WTC11 (cell line): ENCODE measurements around the gene PLIN5. TPM values are rescaled to one million over a fixed set of nuclear protein-coding genes. Genes with fewer than 3 reads are reported as not detected.

ENCODE experiments used
- ATAC-seq: fragments of 200-7000 bp; cut with Tn5 transposase; 2 replicates; pipeline ENCODE4 v1.10.0; 2021; ENCODE audit warnings: mild to moderate bottlenecking, moderate library complexity
- CTCF ChIA-PET: fragments of 300-600 bp; sonication (Branson Sonifier 250); formaldehyde crosslinking; loops from one replicate; lab custom pipeline; 2021; ENCODE audit warnings: antibody characterized with exemption; lab: Charles Lee
- POLR2A ChIA-PET: fragments of 350-600 bp; sonication (Branson Sonifier 250); formaldehyde crosslinking; loops from one replicate; lab custom pipeline; 2021; ENCODE audit warnings: antibody characterized with exemption; lab: Charles Lee
- DNase-seq: peaks from one replicate; pipeline ENCODE4 v3.0.0; 2021; ENCODE audit warnings: low spot score
- H3K27ac Mint-ChIP-seq: 2 replicates; pipeline ENCODE4 v1.8.0; 2021; ENCODE audit warnings: mixed read lengths
- H3K27me3 Mint-ChIP-seq: 2 replicates; pipeline ENCODE4 v1.8.0; 2021; ENCODE audit warnings: low read depth, mild to moderate bottlenecking, moderate library complexity, mixed read lengths
- H3K36me3 Mint-ChIP-seq: 2 replicates; pipeline ENCODE4 v1.8.0; 2021; ENCODE audit warnings: mixed read lengths
- H3K4me1 Mint-ChIP-seq: 2 replicates; pipeline ENCODE4 v1.8.0; 2022; ENCODE audit warnings: mixed read lengths
- H3K4me3 Mint-ChIP-seq: 2 replicates; pipeline ENCODE4 v1.8.0; 2021; ENCODE audit warnings: mild to moderate bottlenecking, moderate library complexity, mixed read lengths
- H3K9me3 Mint-ChIP-seq: 2 replicates; pipeline ENCODE4 v1.8.0; 2021; ENCODE audit warnings: mixed read lengths
- ARID4B ChIP-seq: sonication (generic); formaldehyde crosslinking; IDR thresholded peaks from 2 replicates; pipeline ENCODE4 v1.8.0; 2023; ENCODE audit warnings: missing genetic modification reagents, mild to moderate bottlenecking, borderline replicate concordance
- ATF2 ChIP-seq: sonication (generic); formaldehyde crosslinking; IDR thresholded peaks from 2 replicates; pipeline ENCODE4 v1.8.1; 2022; ENCODE audit warnings: low read depth, missing genetic modification reagents, borderline replicate concordance
- EMX1 ChIP-seq: fragments of 250-450 bp; sonication (Bioruptor Pico); IDR thresholded peaks from 2 replicates; pipeline ENCODE4 v1.8.0; 2021; ENCODE audit warnings: mild to moderate bottlenecking
- FOXJ3 ChIP-seq: sonication (generic); formaldehyde crosslinking; IDR thresholded peaks from 2 replicates; pipeline ENCODE4 v1.9.0; 2021; ENCODE audit warnings: missing genetic modification reagents, mild to moderate bottlenecking, borderline replicate concordance
- IRF2 ChIP-seq: sonication (generic); formaldehyde crosslinking; IDR thresholded peaks from 2 replicates; pipeline ENCODE4 v1.8.0; 2022; ENCODE audit warnings: low read depth, missing genetic modification reagents, borderline replicate concordance
- MLX ChIP-seq: sonication (generic); formaldehyde crosslinking; IDR thresholded peaks from 2 replicates; pipeline ENCODE4 v1.8.1; 2023; ENCODE audit warnings: mild to moderate bottlenecking, missing genetic modification reagents, moderate library complexity
- NFE2L1 ChIP-seq: sonication (generic); formaldehyde crosslinking; IDR thresholded peaks from 2 replicates; pipeline ENCODE4 v1.8.1; 2023; ENCODE audit warnings: missing genetic modification reagents
- NR3C1 ChIP-seq: sonication (generic); formaldehyde crosslinking; conservative IDR thresholded peaks from 2 replicates; pipeline ENCODE4 v1.8.1; 2023; ENCODE audit warnings: low read depth, mild to moderate bottlenecking, missing genetic modification reagents
- RORB ChIP-seq: fragments of 250-450 bp; sonication (Bioruptor Pico); IDR thresholded peaks from 2 replicates; pipeline ENCODE4 v1.9.0; 2021; ENCODE audit warnings: mild to moderate bottlenecking
- SMAD3 ChIP-seq: sonication (generic); formaldehyde crosslinking; IDR thresholded peaks from 2 replicates; pipeline ENCODE4 v1.8.0; 2022; ENCODE audit warnings: missing genetic modification reagents, mild to moderate bottlenecking, borderline replicate concordance
- SOX15 ChIP-seq: fragments of 250-450 bp; sonication (Bioruptor Pico); IDR thresholded peaks from 2 replicates; pipeline ENCODE4 v1.9.0; 2021; ENCODE audit warnings: mild to moderate bottlenecking
- TEAD1 ChIP-seq: sonication (generic); formaldehyde crosslinking; IDR thresholded peaks from 2 replicates; pipeline ENCODE4 v1.8.0; 2022; ENCODE audit warnings: mild to moderate bottlenecking, missing genetic modification reagents
- ZNF121 ChIP-seq: sonication (generic); formaldehyde crosslinking; IDR thresholded peaks from 2 replicates; pipeline ENCODE4 v1.8.0; 2023; ENCODE audit warnings: missing genetic modification reagents
- ZNF219 ChIP-seq: sonication (generic); formaldehyde crosslinking; IDR thresholded peaks from 2 replicates; pipeline ENCODE4 v1.8.0; 2023; ENCODE audit warnings: missing genetic modification reagents, mild to moderate bottlenecking, borderline replicate concordance
- total RNA-seq: library from RNA; stranded (reverse); gene quantifications from 3 replicates; pipeline ENCODE4 v1.2.3, GENCODE V29; 2021
- TF ChIP-seq, protein P1 (sequence below): sonication (generic); formaldehyde crosslinking; IDR thresholded peaks from 2 replicates; pipeline ENCODE4 v1.8.1; 2023; ENCODE audit warnings: mild to moderate bottlenecking, missing genetic modification reagents, moderate library complexity
- TF ChIP-seq, protein P2 (sequence below): sonication (generic); formaldehyde crosslinking; IDR thresholded peaks from 2 replicates; pipeline ENCODE4 v1.8.0; 2022; ENCODE audit warnings: mild to moderate bottlenecking, missing genetic modification reagents
- TF ChIP-seq, protein P3 (sequence below): sonication (generic); formaldehyde crosslinking; IDR thresholded peaks from 2 replicates; pipeline ENCODE4 v1.8.0; 2023; ENCODE audit warnings: missing genetic modification reagents
- TF ChIP-seq, protein P4 (sequence below): fragments of 250-450 bp; sonication (Bioruptor Pico); IDR thresholded peaks from 2 replicates; pipeline ENCODE4 v1.9.0; 2021; ENCODE audit warnings: mild to moderate bottlenecking

The PLIN5 gene
- total RNA-seq, 1 experiment from 2014 or later: 3.9 TPM

DNA sequence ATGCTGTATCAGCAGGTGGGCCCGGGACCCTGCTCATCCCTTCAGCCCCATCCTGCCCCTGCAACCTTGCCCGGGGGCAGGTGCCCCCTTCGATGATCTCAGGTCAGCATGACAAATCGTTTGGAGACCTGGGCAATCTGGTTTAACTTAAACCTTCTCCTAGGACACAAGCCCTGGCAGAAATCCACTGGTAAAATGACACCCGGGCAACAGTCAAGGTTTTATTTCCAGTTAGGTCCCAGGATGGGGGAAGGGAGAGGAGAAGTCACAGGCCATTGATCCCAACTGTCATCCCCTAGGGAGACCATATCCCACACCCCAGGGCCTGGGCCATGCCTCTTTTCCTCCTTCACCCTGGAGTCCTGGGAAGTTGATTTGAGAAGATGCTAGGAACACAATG is 1.8 kb upstream of the PLIN5 start (continued):
- no peak for TF ChIP-seq NFE2L1
- TF ChIP-seq IRF2: no peak
- TF ChIP-seq NR3C1: no peak
- TF ChIP-seq MLX: no peak
- TF ChIP-seq, protein P1, sequence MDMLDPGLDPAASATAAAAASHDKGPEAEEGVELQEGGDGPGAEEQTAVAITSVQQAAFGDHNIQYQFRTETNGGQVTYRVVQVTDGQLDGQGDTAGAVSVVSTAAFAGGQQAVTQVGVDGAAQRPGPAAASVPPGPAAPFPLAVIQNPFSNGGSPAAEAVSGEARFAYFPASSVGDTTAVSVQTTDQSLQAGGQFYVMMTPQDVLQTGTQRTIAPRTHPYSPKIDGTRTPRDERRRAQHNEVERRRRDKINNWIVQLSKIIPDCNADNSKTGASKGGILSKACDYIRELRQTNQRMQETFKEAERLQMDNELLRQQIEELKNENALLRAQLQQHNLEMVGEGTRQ (CRISPR knock-in tag): no peak
- TF ChIP-seq, all 79 proteins: peak for 0

- DNase-seq: no peak
Measured at GRCh38 chr19:4533835-4534424, 1.1 kb downstream of the PLIN5 start.

GRCh38 chr19:4533334-4533733 is 1.7 kb downstream of the PLIN5 start:
- no peaks in the 10 kb centered on the region for H3K36me3 Mint-ChIP-seq
- CTCF ChIA-PET: interaction anchor here (11.1 kb wide), 1 partner anchor 9 kb away, joined by 285 read pairs; no protein-coding TSS in a partner anchor
- no peak for ATAC-seq
- POLR2A ChIA-PET: no interaction called here
- H3K4me3 Mint-ChIP-seq: no peak overlapping the region
- H3K9me3 Mint-ChIP-seq: no peaks in the 10 kb centered on the region
- no peak overlapping the region for H3K27ac Mint-ChIP-seq
- no peak for DNase-seq
- peaks cover 49% of the 10 kb centered on the region for H3K27me3 Mint-ChIP-seq
- H3K4me1 Mint-ChIP-seq: no peaks in the 10 kb centered on the region
- TF ChIP-seq RORB (CRISPR knock-in tag) (no peak), ZNF121 (no peak), EMX1 (no peak), ZNF219 (CRISPR knock-in tag) (no peak), FOXJ3 (CRISPR knock-in tag) (no peak), ATF2 (CRISPR knock-in tag) (no peak), SMAD3 (CRISPR knock-in tag) (no peak)
- TF ChIP-seq, protein P2, sequence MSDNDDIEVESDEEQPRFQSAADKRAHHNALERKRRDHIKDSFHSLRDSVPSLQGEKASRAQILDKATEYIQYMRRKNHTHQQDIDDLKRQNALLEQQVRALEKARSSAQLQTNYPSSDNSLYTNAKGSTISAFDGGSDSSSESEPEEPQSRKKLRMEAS (CRISPR knock-in tag): no peak
- TF ChIP-seq, protein P3, sequence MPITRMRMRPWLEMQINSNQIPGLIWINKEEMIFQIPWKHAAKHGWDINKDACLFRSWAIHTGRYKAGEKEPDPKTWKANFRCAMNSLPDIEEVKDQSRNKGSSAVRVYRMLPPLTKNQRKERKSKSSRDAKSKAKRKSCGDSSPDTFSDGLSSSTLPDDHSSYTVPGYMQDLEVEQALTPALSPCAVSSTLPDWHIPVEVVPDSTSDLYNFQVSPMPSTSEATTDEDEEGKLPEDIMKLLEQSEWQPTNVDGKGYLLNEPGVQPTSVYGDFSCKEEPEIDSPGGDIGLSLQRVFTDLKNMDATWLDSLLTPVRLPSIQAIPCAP (CRISPR knock-in tag): no peak
- TF ChIP-seq, protein P4, sequence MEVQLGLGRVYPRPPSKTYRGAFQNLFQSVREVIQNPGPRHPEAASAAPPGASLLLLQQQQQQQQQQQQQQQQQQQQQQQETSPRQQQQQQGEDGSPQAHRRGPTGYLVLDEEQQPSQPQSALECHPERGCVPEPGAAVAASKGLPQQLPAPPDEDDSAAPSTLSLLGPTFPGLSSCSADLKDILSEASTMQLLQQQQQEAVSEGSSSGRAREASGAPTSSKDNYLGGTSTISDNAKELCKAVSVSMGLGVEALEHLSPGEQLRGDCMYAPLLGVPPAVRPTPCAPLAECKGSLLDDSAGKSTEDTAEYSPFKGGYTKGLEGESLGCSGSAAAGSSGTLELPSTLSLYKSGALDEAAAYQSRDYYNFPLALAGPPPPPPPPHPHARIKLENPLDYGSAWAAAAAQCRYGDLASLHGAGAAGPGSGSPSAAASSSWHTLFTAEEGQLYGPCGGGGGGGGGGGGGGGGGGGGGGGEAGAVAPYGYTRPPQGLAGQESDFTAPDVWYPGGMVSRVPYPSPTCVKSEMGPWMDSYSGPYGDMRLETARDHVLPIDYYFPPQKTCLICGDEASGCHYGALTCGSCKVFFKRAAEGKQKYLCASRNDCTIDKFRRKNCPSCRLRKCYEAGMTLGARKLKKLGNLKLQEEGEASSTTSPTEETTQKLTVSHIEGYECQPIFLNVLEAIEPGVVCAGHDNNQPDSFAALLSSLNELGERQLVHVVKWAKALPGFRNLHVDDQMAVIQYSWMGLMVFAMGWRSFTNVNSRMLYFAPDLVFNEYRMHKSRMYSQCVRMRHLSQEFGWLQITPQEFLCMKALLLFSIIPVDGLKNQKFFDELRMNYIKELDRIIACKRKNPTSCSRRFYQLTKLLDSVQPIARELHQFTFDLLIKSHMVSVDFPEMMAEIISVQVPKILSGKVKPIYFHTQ: no peak

More at GRCh38 chr19:4533835-4534424, 1.1 kb downstream of the PLIN5 start:
- Mint-ChIP-seq H3K27me3 (peaks cover 53% of the 10 kb centered on the region), H3K4me3 (no peak overlapping the region)
- POLR2A ChIA-PET: interaction anchor here (1.4 to 1.8 kb wide), 2 partner anchors 9 to 26 kb away, joined by 4 to 9 read pairs; no protein-coding TSS in a partner anchor
- TF ChIP-seq ARID4B (CRISPR knock-in tag) (no peak), TEAD1 (CRISPR knock-in tag) (no peak), SOX15 (CRISPR knock-in tag) (no peak)
- TF ChIP-seq, all 79 proteins: peak for 0
- H3K4me1 Mint-ChIP-seq: no peaks in the 10 kb centered on the region
- CTCF ChIA-PET: interaction anchor here (0.5 to 11.1 kb wide), 12 partner anchors 9 to 360 kb away, joined by 4 to 285 read pairs (median 8); partner anchors contain the start of gene PLIN4
- no peak for ATAC-seq
- no peaks in the 10 kb centered on the region for H3K36me3 Mint-ChIP-seq
- H3K27ac Mint-ChIP-seq: no peak overlapping the region
- no peaks in the 10 kb centered on the region for H3K9me3 Mint-ChIP-seq
